Amniotic epithelial cell (primary cell): Measurements from ENCODE around the gene TRIM7.

Source experiments
- DNase-seq: peaks from one replicate; pipeline ENCODE4 v3.0.0-alpha.2; 2010; ENCODE audit warnings: low read depth

The TRIM7 gene

DNA sequence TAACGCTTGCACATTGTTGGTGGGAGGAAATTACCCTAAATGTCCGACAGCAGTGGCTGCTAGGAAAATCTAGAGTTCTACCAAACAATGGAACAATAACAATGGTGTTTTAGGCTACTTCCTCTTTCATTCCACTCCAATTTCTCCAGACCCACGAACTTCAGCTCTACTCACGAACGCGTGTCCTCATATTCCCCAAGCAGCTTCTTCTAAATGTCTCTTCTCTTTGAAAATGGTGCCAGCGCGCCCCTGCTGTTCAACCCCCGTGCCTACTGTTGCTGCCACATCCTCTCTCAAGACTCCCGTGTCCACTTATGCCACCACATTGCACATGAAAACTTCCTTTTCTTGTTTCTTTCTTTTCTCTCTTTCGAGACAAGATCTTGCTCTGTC, 32.0 kb downstream of the TRIM7 start:
- no peak for DNase-seq

DNA sequence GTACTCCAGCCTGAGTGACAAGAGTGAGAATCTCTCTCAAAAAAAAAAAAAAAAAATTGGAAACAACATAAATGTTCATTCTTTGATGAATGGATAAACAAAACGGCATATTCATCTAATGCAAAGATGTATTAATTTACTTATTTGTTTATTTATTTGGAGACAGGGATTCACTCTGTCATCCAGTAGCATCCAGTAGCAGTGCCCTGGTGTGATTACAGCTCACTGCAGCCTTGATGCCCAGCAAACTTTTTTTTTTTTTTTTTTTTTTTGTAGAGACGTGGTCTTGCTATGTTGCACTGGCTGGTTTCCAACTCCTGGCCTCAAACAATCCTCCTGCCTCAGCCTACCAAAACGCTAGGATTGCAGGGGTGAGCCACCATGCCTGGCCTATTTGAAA, 33.2 kb downstream of the TRIM7 start:
- no peak for DNase-seq

DNA sequence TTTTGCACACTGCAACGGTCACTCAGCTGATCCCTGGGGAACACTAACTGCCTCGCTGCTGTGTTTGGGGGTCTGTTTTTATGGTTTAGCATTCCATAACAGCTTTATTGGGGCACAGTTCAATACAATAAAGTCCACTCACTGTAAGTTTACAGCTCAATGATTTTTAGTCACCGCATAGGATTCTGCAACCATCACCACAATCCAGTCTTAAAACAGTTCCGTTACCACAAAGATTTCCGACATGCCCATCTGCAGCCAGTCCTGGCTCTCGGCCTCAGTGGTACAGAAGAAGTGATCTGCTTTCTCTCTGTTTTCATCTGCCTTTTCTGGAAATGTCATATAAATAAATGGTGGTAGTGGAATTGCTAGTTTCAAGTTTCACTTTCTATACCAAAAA, 34.0 kb downstream of the TRIM7 start:
- DNase-seq: peak; percentile 27

DNA sequence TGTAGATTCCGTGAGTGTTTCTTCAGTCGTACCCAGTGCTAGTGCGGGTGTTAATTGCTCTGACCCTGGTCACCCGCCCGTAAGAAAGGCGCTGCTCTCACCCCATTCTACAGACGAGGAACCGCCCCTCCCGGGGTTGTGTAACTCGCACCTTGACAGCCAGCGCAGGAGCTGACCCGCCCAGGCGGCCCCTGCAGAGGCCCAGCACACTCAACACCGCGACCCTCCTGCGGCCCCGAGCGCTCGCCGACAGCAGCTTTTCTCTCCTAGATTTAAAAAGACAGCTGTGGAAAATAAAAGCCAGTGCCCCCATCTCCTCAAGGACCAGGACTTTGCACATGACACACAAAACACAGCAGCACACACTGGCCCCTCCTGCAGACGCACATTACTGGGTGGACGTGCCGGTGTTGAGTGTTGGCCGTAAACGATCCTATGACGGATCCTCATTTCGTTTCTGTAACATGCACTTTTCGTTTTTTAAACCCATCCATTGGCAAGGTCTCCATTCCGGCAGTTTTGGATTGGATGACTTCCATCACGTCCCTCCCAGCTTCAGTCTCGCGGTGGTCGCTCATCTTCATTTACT, 34.7 kb downstream of the TRIM7 start:
- no peak for DNase-seq

DNA sequence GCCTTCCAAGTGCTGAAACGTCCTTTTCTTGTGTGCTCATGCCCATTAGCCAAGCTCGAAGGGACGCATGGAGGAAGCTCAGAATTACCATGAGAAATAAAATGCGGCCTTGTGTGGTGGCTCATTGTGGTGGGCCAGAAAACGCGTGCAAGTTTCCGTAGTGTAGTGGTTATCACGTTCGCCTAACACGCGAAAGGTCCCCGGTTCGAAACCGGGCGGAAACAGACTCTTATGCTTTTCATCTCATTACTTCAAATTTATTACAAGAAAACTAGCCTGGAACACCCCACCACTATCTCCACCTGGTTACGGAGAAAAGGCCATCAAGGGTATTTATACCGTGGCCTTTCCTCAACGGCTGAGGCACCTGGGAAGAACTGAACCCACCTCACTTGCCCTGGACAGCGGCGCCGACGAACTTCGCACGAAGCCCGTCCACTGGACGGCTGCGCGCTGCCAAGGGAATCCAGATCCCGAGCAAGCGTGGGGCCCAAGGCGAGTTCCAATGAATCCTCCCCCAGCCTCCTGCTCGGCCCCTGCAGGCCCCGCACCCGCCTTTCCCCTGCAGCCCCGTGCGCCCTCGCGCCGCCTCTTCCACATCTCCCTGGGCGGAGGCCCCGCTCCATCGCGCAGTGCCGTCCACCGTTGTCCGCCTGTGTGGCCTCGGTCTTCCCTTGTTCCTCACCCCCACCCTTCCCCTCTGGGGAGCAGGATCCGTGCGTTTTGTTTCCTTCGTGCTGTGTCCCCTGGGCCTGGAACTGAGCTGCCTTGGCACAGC, 35.3 kb downstream of the TRIM7 start:
- peak; percentile 67 for DNase-seq

DNA sequence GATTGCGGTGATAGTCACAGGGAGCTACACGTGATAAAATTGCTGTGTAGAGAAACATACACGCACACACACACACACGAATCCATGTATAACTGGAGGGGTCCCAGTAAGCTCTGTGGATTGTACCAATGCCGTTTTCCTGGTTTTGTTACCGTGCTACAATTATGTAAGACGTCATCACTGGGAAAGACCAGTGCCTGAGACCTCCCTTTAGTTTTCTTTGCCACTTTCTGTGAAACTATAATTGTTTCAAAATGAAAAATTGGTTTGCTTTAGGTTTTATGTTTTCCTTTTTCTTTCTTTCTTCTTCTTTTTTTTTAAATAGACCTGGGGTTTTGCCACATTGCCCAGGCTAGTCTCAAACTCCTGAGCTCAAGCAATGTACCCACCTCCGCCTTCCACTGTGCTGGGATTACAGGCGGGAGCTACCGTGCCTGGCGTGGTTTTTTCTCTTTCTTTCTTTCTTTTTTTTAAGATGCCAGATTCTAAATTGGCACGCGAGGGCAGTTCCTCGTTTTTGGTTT, 36.3 kb downstream of the TRIM7 start:
- no peak for DNase-seq

DNA sequence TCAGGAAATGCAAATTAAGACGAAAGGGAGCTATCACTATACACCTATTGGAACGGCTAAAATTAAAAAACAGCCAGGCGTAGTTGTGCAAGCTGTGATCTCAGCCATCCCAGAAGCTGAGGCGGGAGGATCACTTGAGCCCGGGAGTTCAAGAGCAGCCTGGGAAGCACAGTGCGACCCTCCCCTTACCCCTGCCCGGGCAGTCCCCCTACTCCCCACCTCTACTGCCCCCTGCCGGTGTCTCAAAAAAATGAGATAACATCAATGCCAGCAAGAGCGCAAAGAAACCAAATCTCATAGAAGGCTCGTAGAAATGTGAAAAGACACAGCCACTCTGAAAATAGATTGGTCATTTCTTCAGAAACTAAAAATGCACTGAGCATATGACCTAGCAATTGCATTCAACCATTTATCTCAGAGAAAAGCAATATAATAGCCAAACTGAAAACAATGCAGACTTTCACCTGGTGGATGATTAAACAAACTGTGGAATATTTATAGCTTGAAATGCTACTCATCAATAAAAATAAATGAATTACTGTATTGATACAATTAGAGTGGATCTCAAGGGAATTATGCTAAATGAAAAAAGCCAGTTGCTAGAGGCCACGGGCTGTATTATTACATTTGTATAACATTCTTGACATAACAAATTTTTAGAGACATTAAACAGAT, 37.0 kb downstream of the TRIM7 start:
- DNase-seq: no peak

DNA sequence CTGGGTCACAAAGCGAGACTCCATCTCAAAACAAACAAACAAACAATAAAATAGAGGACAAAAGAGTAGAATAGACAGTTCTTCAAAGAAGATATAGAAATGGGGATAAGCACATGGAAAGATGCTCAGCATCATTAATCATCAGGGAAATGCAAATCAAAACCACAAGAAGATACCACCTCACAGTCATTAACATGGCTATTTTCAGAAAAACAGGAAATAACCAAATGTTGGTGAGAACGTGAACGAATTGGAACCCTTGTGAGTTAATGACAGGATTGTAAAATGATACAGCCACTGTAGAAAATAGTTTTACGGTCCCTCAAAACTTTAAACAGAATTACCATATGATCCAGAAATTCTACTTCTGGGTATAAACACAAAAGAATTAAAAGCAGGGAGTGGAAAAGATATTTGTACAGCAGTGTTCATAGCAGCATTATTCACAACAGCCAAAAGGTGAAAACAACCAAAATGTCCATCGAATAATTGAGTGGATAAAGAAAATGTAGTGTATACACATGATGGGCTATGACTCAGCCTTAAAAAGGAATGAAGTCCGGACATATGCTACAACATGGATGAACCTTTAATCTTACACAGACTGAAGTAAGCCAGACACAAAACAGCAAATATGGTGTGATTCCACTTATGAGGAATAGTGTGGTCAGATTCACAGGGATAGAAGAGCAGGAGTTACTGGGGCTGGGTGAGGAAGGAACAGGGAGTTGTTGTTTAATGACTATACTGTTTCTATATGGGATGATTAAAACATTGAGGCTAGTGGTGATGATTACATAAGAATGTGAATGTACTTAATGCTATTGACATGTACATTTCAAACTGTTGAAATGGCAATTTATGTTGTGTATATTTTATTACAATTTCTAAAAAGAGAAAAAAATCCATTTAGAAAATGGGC, 37.9 kb downstream of the TRIM7 start:
- peak; percentile 45 for DNase-seq

DNA sequence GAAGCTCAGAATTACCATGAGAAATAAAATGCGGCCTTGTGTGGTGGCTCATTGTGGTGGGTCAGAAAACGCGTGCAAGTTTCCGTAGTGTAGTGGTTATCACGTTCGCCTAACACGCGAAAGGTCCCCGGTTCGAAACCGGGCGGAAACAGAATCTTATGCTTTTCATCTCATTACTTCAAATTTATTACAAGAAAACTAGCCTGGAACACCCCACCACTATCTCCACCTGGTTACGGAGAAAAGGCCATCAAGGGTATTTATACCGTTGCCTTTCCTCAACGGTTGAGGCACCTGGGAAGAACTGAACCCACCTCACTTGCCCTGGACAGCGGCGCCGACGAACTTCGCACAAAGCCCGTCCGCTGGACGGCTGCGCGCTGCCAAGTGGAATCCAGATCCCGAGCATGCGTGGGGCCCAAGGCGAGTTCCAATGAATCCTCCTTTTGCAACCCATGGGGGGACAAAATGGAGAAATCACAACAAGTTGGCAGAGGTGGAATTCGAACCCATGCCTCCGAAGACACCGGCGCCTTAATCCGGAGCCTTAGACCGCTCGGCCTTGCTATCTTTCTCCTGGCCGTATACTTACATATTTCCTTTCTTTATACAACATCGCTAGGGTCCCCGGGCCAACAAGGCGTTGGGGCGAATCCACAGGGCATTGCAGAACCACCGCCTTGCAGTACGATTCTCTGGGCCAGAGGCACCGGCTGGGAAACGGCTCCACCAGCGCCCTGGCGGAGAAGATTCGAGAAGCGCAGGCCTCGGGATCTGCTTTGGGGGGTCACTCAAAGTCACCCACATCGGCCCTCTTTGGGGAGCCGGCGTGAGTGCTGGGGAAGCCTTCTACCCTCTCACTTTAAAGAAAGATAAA, 40.7 kb downstream of the TRIM7 start:
- peak; percentile 22 for DNase-seq

DNA sequence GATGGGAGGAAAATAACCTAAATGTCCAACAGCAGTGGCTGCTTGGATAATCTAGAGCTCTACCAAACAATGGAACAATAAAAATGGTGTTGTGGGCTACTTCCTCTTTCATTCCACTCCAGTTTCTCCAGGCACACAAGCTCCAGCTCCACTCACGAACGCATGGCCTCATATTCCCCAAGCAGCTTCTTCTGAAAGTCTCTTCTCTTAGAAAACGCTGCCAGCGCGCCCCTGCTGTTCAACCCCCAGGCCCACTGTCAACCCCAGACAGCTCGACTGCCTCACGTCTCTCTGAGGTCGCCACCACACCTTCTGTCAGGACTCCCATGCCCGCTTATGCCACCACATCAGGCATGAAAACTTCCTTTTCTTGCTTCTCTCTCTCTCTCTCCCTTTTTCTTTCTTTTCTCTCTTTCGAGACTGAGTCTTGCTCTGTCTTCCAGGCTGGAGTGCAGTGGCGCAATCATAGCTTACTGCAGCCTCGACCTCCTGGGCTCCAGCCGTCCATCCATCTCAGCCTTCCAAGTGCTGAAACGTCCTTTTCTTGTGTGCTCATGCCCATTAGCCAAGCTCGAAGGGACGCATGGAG, 41.4 kb downstream of the TRIM7 start:
- DNase-seq: no peak

DNA sequence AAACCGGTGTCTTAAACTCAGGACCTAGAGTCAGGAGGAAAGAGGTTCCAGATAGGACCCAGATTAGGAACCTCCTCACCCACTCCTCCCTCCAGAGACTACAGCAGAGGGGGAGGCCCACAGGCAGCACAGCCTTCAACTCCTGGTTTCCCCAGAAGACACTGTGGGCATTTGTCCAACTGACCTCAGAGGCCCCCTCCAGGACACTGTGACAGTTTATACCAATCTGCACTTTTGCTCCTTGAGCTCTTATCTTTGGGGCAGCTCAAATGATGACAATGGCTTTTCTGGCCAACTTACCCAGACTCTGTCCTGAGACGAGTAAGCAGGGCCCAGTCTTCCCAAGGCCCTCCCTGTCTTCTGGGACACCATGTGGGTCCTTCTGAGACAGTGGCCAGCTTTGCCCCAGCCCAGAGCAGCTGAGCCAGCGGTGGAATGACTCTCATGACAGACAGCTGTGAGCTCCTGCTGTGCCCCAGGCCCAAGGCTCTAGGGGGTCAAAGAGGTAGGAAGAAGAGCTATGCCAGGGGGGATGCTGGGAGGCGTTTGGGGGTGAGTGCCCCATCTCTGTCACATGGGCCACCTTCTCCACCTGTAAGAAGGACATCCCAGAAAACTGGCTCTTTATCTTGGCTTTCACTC, 43.3 kb downstream of the TRIM7 start:
- DNase-seq: no peak

DNA sequence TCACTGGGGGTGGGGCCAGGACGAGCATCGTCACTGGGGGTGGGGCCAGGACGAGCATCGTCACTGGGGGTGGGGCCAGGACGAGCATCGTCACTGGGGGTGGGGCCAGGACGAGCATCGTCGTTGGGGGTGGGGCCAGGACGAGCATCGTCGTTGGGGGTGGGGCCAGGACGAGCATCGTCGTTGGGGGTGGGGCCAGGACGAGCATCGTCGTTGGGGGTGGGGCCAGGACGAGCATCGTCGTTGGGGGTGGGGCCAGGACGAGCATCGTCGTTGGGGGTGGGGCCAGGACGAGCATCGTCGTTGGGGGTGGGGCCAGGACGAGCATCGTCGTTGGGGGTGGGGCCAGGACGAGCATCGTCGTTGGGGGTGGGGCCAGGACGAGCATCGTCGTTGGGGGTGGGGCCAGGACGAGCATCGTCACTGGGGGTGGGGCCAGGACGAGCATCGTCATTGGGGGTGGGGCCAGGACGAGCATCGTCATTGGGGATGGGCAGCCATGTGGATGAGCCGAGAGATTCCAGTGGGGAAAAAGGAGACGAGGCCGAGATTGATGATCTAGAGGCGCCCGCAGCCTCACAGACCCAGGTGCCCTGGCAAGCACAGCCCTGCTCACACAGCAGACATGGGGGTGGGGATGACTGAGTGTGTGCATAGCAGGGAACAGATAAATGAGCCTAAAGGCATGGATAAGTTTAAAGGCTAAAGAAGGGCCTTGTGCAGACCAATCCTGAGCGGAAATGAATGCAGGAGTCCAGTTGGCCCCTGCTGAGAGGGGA, 44.1 kb downstream of the TRIM7 start:
- peak; percentile 79 for DNase-seq

DNA sequence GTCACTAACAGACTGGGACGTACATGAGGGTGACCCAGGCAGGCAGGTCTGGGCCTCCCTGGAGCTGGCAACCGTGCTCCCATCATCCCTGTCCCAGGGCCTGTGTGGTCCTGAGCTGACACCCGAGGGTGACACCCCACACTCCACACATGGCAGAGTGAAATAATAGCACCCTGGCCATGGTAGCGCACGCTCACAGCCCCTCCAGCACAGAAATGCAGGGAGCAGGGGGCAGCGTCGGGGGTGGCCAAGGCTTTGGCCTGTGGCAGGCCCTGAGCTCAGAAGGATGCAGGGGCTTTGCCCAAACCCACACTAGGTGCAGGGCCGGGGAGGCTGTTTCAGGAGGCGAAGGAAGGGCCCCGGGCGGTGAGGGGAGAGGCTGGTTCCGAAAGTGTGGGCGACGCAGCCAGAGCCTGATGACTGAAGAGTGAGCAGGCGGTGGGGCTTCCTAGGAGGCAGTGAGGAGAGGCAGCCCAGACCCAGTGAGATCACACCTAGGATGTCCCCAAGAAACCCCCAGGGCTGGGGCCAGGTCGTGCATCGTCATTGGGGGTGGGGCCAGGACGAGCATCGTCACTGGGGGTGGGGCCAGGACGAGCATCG, 44.7 kb downstream of the TRIM7 start:
- DNase-seq: no peak

DNA sequence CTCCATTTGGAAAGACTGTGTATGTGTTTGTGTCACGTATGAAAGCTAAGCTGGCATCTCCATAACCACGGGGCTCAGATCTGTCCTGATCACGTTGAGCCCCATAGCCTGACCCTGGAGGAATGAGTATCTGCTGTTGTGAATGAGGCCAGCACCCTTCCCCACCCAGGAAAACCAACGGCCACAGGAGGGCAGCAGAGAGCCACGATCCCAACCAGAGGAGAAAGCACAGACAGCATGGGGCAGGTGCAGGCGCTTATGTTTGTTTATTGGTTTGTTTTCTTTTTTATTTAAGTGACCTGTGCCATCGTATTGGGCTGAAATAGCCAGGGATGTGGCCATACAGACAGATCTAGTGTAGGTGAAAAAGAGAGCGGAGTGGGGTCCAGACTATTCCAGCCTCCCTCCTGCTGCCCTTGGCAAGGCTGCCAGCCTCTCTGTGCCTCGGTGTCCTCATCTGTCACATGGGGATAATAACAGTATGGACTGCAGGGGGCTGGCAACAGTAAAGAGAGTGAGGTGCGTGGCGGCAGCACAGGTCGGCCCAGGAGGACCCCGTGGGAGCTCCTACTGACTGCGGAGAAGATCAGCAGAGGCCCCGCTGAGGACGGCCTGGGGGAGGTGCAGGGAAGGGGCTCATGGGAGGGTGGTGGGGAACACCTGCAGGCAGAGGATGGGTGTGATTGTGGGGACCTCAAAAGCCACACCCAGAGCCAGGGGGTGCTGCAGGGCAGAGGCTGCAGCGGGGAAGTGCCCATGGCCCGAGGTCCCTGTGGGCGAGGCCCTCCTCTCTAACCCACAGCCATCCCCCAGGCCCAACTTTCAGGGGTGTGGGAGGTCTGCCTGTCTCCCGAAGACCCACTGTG, 45.5 kb downstream of the TRIM7 start:
- DNase-seq: peak; percentile 65

DNA sequence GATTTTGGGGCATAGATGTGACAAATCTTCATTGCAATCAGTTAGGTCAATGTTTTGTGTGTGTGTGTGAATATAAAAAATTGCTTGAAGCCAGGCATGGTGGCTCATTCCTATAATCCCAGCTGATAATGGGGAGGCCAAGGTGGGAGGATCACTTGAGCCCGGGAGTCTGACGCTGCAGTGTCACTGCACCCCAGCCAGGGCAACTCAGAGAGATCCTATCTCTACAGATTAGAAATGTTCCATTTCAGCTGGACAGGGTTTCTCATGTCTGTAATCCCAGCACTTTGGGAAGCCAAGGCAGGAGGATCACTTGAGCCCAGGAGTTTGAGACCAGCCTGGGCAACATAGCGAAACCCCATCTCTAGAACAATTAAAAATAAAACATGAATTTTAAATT, 46.1 kb downstream of the TRIM7 start:
- DNase-seq: no peak

DNA sequence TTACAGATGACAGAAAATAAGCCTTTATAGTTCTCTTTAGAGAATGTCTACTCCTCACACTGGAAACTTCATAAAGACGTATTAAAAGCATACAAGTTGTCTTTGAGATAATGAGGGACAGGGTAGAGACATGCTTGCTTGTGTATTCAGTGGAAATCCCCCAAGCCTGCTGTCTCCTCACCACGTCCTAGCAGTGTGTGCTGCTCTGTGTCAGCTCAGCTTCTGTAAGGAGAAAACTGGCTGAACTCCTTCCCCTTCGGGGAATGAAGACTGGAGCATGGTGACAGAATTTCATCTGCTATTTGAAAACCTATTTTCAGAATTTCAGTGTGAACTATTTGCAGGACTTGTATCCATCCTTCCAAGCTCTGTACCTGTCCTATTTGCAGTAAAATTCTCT, 48.2 kb downstream of the TRIM7 start:
- no peak for DNase-seq

DNA sequence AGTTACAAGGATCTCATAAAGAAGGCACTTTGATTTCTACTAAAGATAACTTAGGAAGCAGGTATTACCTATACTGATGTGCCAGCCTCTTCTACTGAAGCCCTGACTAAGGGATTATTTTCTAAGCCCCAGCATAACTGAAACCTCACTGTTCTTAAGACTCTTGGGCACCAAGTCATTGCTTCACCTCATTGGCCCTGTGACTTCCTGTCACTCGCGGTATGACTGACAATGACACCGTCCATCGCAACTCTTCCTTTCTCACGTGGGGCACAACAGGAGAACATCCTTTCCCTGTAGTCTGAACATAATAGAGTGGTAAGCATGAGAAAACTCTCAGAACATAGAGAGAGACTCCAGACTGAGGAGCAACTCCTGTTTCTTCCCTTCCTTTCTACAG, 51.2 kb downstream of the TRIM7 start:
- DNase-seq: no peak

DNA sequence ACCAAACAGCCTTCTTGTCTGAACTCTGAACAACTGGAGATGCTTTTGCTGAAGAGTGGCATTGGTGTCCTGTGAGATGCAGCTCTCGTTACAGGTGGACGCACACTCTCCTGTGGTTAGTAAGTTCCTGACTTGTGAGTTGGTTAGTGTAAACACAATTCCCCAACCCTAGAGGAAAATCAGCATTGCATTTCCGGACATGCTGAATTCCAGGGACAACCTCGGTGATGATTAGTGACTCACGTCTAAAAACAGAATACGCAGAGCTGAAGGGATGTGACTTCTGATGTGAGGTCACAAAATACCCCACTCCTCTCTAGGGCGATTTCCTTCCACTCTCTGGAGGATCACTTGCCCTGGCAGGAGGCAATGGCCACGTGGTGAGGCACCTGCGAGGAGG, 52.6 kb downstream of the TRIM7 start:
- DNase-seq: no peak
